ENCODE measurements around the gene CD101.
A peak's percentile ranks its signal among the peaks of the same experiment; 100 is the strongest.

Gene CD101

DNA sequence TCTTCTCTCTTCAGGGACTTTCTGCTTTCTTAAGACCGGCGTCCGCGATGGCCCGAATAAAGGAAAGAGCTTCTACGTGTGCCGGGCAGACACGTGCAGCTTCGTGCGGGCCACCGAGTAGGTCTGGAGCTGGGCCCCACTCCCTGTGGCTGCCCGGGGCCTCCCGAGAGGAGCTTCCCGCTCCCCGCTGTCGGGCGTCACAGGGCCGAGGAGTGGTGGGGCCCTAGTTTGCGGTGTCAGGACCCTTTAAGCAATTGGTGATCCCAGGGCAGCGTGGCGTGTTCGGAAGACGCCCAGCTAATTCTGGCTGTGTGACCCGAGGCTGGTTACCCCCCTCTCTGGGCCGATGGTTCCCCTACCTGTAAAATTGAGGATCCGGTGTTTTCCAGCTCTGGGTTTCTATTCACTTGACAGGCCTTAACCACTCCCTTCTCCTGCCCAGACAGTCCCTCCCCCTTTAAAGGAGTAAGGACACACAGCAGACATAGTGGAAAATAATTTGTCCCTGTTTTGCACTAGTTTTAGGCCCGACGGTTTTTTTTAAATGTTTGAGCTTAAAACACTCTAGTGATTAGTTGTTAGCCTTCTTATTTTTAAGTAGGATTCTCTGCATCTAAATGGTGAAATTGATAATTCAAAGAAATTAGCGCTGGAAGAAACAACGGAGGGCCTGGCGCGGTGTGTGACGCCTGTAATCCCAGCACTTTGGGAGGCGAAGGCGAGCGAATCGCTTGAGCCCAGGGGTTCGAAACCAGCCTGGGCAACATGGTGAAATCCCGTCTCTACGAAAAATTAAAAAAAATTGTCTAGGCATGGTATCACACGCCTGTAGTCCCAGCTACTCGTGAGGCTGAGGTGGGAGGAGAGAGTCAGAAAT lies 59.1 kb downstream of the CD101 start:
- H3K4me3 ChIP-seq (ENCODE audit: severe bottlenecking) = peak overlapping the region; percentile 64
- TF ChIP-seq, protein P1, sequence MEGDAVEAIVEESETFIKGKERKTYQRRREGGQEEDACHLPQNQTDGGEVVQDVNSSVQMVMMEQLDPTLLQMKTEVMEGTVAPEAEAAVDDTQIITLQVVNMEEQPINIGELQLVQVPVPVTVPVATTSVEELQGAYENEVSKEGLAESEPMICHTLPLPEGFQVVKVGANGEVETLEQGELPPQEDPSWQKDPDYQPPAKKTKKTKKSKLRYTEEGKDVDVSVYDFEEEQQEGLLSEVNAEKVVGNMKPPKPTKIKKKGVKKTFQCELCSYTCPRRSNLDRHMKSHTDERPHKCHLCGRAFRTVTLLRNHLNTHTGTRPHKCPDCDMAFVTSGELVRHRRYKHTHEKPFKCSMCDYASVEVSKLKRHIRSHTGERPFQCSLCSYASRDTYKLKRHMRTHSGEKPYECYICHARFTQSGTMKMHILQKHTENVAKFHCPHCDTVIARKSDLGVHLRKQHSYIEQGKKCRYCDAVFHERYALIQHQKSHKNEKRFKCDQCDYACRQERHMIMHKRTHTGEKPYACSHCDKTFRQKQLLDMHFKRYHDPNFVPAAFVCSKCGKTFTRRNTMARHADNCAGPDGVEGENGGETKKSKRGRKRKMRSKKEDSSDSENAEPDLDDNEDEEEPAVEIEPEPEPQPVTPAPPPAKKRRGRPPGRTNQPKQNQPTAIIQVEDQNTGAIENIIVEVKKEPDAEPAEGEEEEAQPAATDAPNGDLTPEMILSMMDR (IDR thresholded peaks at IDR 0.05; ENCODE audit: poor library complexity, severe bottlenecking) = no peak
- peak; percentile 31 for ATAC-seq (ENCODE audit: low read depth)
- H3K4me1 ChIP-seq (ENCODE audit: insufficient read depth, poor library complexity, severe bottlenecking) = peaks cover 10% of the 10 kb centered on the region
- DNase-seq (ENCODE audit: low spot score) = no peak
- H3K36me3 ChIP-seq (ENCODE audit: low read depth) = peaks cover 34% of the 10 kb centered on the region
- H3K27ac ChIP-seq (ENCODE audit: poor library complexity, severe bottlenecking) = peak overlapping the region; percentile 75
- H3K9me3 ChIP-seq (ENCODE audit: severe bottlenecking) = no peaks in the 10 kb centered on the region
- no peaks in the 10 kb centered on the region for H3K27me3 ChIP-seq (ENCODE audit: insufficient read depth, poor library complexity, severe bottlenecking)

DNA sequence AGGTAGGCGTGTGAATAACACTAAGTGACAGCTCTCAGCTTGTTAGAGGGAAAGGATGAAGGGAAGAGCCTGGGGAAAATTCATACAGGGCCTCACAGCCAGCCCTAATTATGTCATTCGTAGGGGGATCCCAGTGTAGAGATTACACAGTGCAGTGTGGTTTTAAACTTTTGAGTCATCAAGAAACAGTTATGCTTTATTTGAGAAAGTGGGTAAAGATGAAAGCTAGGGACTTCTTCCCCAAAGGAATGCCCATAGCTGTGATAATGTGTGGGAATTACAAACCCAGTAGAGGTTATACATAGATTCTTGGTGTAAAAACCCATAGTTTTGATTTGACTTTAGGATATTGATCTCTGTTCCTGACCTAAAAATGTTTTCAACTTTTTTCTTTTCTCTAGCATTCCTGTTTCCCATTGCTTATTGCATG lies 60.4 kb downstream of the CD101 start:
- Histone ChIP-seq H3K27ac (ENCODE audit: poor library complexity, severe bottlenecking) (no peak overlapping the region), H3K36me3 (ENCODE audit: low read depth) (peaks cover 34% of the 10 kb centered on the region), H3K27me3 (ENCODE audit: insufficient read depth, poor library complexity, severe bottlenecking) (no peaks in the 10 kb centered on the region), H3K9me3 (ENCODE audit: severe bottlenecking) (no peaks in the 10 kb centered on the region), H3K4me3 (ENCODE audit: severe bottlenecking) (no peak overlapping the region), H3K4me1 (ENCODE audit: insufficient read depth, poor library complexity, severe bottlenecking) (peaks cover 10% of the 10 kb centered on the region)
- TF ChIP-seq, protein P1 (IDR thresholded peaks at IDR 0.05; ENCODE audit: poor library complexity, severe bottlenecking) = no peak
- ATAC-seq (ENCODE audit: low read depth) (no peak), DNase-seq (ENCODE audit: low spot score) (no peak)

GRCh38 chr1:117066367-117066766 lies 64.8 kb downstream of the CD101 start:
- DNase-seq (ENCODE audit: low spot score) (no peak), ATAC-seq (ENCODE audit: low read depth) (no peak)
- Histone ChIP-seq H3K36me3 (ENCODE audit: low read depth) (peaks cover 47% of the 10 kb centered on the region), H3K9me3 (ENCODE audit: severe bottlenecking) (no peaks in the 10 kb centered on the region), H3K27ac (ENCODE audit: poor library complexity, severe bottlenecking) (no peak overlapping the region), H3K27me3 (ENCODE audit: insufficient read depth, poor library complexity, severe bottlenecking) (no peaks in the 10 kb centered on the region), H3K4me3 (ENCODE audit: severe bottlenecking) (no peak overlapping the region), H3K4me1 (ENCODE audit: insufficient read depth, poor library complexity, severe bottlenecking) (peaks cover 2% of the 10 kb centered on the region)
- TF ChIP-seq, protein P1 (IDR thresholded peaks at IDR 0.05; ENCODE audit: poor library complexity, severe bottlenecking) = no peak

- peaks cover 34% of the 10 kb centered on the region for H3K36me3 ChIP-seq (ENCODE audit: low read depth)
- H3K4me3 ChIP-seq (ENCODE audit: severe bottlenecking) = no peak overlapping the region
- TF ChIP-seq, protein P1 (IDR thresholded peaks at IDR 0.05; ENCODE audit: poor library complexity, severe bottlenecking) = peak; percentile 83
- DNase-seq (ENCODE audit: low spot score) (no peak), ATAC-seq (ENCODE audit: low read depth) (peak; percentile 74)
- H3K4me1 ChIP-seq (ENCODE audit: insufficient read depth, poor library complexity, severe bottlenecking) = no peaks in the 10 kb centered on the region
- H3K27ac ChIP-seq (ENCODE audit: poor library complexity, severe bottlenecking) = no peak overlapping the region
- H3K27me3 ChIP-seq (ENCODE audit: insufficient read depth, poor library complexity, severe bottlenecking) = no peaks in the 10 kb centered on the region
- no peaks in the 10 kb centered on the region for H3K9me3 ChIP-seq (ENCODE audit: severe bottlenecking)
These were observed 66.2 kb downstream of the CD101 start for GRCh38 chr1:117067533-117068370.

All from RWPE2 (cell line).